PC-3 (cell line): ENCODE measurements around the gene MED8. TPM values are rescaled to one million over a fixed set of nuclear protein-coding genes. Genes with fewer than 3 reads are reported as not detected.

Source experiments
- microRNA-seq: library from miRNA; unstranded; fragments of <30 nt; microRNA quantifications from one replicate; pipeline ENCODE4 v1.1.0, GENCODE V29; 2020; ENCODE audit not compliant: unreplicated experiment
- total RNA-seq: library from RNA; depleted of rRNA; stranded (reverse); fragments of >200 nt; gene quantifications from 2 replicates; pipeline ENCODE4 v1.2.3, GENCODE V29; 2014; rRNA removed

Gene MED8
- total RNA-seq, 1 experiment from 2014 or later: 41.8 TPM

Small RNA genes within 50 kb of the gene (microRNA-seq; reads per million reads assigned to microRNA genes)
- gene MIR6734: 1.3 reads per million

Other genes with a start within 250 kb of the MED8 start
- gene EBNA1BP2, start 217.5 kb downstream of the MED8 start, total RNA-seq: 274 and 338 TPM in 2 replicates
- gene CFAP57, start 217.5 kb downstream of the MED8 start, total RNA-seq: 1.2 and 2.6 TPM in 2 replicates
- 8.6 and 9.8 TPM in 2 replicates for gene TMEM125, start 119.8 kb downstream of the MED8 start, total RNA-seq
- 10.4 and 17.8 TPM in 2 replicates for gene C1orf210, start 104.2 kb downstream of the MED8 start, total RNA-seq
- gene TIE1, start 88.8 kb downstream of the MED8 start, total RNA-seq: 1.5 and 1.8 TPM in 2 replicates
- 0.35 TPM in 1 of 2 replicates, not detected in the other for gene MPL, start 52.0 kb downstream of the MED8 start, total RNA-seq
- 312 and 349 TPM in 2 replicates for gene CDC20, start 30.8 kb downstream of the MED8 start, total RNA-seq
- gene ELOVL1, start 21.8 kb downstream of the MED8 start, total RNA-seq: 89.5 and 128 TPM in 2 replicates
- gene SZT2, start 99 bp upstream of the MED8 start, total RNA-seq: 22.2 and 31.3 TPM in 2 replicates
- 87.1 and 89.8 TPM in 2 replicates for gene HYI, start 64.1 kb upstream of the MED8 start, total RNA-seq
- 67.4 and 100 TPM in 2 replicates for gene PTPRF, start 141.1 kb upstream of the MED8 start, total RNA-seq